Measurements from ENCODE around the gene NPAS3.

DNA sequence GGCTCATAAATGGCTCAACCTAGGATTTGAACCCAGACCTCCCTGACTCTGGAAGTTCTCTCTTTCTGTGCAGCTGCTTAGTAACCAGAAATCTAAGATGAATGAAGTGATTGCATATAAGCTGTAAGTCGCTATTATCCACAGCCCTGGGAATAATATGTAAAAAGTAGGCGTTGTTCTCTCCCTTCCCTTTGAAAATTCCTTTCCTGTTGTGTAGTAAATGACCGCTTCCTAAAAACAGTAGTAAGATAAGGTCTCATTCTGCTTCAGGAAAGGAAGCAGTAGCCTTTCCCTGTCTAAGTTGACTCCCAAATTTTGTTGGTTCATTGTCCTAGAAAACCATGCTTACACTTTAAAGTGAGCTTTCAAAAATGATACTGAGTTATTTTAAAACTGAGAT, 593.9 kb downstream of the NPAS3 start:
- TF ChIP-seq, protein P1, sequence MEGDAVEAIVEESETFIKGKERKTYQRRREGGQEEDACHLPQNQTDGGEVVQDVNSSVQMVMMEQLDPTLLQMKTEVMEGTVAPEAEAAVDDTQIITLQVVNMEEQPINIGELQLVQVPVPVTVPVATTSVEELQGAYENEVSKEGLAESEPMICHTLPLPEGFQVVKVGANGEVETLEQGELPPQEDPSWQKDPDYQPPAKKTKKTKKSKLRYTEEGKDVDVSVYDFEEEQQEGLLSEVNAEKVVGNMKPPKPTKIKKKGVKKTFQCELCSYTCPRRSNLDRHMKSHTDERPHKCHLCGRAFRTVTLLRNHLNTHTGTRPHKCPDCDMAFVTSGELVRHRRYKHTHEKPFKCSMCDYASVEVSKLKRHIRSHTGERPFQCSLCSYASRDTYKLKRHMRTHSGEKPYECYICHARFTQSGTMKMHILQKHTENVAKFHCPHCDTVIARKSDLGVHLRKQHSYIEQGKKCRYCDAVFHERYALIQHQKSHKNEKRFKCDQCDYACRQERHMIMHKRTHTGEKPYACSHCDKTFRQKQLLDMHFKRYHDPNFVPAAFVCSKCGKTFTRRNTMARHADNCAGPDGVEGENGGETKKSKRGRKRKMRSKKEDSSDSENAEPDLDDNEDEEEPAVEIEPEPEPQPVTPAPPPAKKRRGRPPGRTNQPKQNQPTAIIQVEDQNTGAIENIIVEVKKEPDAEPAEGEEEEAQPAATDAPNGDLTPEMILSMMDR (IDR thresholded peaks at IDR 0.05) = no peak
- TF ChIP-seq ZFX (IDR thresholded peaks at IDR 0.05; ENCODE audit: borderline replicate concordance) = no peak

Measured in 22Rv1 (cell line).